Measurements from ENCODE around the gene CHAF1B.

Gene CHAF1B

DNA sequence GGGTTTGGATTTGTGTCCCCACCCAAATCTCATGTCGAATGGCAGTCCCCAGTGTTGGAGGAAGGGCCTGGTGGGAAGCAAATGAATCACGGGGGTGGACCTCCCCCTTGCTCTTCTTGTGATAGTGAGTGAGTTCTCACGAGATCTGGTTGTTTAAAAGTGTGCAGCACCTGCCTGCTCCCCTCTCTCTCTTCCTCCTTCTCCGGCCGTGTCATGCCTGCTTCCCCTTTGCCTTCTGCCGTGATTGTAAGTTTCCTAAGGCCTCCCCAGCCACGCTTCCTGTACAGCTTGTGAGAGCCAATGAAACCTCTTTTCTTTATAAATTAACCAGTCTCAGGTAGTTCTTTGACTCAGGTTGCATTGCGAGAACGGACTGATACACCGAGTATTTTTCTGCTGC, 78.8 kb downstream of the CHAF1B start:
- DNase-seq (ENCODE audit: low read depth): no peak

DNA sequence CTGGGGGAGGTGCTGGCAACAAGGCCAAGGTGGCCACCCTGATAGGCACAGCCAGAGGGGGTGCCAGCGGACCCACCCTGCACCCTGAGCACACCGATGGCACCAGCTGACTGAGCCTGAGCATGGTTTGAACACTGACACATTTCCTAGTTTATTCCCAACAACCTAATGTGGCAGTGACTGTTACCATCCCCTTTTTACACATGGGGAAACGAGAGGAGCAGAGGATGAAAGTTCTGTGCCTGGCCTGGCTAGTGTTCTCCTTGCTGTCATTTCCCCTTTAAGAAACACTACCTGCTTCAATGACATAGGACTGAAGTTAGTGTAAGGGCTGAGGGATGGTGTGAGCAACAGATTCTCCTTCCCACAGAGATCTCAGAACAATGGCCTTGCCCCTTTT, 79.4 kb downstream of the CHAF1B start:
- DNase-seq (ENCODE audit: low read depth): no peak

DNA sequence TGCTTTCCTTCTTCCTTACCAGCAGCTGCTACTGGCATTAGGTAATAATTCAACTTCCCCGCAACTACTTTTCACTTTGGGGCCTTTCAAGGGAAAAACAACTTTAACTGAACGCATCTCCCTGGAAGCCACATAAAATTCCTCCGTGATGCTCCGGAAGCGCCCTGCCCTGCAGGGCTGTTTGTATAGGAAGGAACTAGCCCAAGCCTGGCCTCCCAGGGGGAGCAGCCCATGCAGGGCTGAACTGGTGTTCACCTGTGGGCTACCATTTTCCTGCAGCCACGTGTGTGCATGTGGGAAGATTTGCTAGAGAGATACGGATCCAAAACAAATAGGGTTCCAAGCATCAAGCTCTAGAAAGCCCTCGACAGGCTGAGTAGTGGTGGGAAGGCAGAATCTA, 80.3 kb downstream of the CHAF1B start:
- DNase-seq (ENCODE audit: low read depth): no peak

DNA sequence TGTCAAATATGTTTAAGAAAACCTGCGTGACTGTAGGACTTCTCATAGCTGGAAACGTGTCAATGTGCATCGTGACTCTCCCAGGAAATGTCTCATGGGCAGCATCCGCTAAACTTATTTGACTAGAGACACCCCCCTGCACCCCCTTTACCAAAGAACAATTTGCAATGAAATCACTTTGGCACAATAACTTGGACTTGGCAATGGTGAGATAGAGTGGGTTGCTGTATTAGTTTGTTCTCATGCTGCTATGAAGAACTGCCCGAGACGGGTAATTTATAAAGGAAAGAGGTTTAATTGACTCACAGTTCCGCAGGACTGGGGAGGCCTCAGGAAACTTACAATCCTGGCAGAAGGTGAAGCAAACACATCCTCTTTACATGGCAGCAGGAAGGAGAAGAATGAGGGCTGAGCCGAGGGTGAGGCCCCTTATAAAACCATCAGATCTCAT, 80.9 kb downstream of the CHAF1B start:
- peak; percentile 64 for DNase-seq (ENCODE audit: low read depth)
